ENCODE results near the gene CORIN. TPM values are rescaled to one million over a fixed set of nuclear protein-coding genes. Genes with fewer than 3 reads are reported as not detected.
A peak's percentile ranks its signal among the peaks of the same experiment; 100 is the strongest.

Gene CORIN
- total and polyA plus RNA-seq, 10 of the 15 experiments (the other 5 are each of a cell fraction or from before 2014, with no cell fraction given): 0.02 to 0.45 (median 0.09) TPM; not detected in 3

DNA sequence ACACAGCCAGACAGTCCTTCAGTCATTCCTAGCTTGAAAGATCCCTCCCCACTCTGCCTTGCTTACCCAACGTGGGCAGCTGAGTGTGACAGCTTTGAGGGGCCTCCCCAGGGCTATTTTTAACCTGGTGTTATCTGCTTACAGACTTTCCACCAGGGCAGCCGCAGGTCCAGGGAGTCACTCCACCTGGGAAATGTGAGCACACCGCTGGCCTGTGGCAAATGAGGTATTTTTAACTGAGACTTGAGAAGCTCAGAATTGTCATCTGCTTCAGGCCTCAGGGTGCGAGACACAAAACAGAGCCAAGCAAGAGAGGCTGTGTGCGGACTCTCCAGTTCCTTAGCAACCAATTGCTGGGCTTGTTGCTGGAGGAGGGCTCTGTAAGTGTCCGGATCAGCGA, 13.0 kb downstream of the CORIN start (continued):
- TF ChIP-seq, protein P1, sequence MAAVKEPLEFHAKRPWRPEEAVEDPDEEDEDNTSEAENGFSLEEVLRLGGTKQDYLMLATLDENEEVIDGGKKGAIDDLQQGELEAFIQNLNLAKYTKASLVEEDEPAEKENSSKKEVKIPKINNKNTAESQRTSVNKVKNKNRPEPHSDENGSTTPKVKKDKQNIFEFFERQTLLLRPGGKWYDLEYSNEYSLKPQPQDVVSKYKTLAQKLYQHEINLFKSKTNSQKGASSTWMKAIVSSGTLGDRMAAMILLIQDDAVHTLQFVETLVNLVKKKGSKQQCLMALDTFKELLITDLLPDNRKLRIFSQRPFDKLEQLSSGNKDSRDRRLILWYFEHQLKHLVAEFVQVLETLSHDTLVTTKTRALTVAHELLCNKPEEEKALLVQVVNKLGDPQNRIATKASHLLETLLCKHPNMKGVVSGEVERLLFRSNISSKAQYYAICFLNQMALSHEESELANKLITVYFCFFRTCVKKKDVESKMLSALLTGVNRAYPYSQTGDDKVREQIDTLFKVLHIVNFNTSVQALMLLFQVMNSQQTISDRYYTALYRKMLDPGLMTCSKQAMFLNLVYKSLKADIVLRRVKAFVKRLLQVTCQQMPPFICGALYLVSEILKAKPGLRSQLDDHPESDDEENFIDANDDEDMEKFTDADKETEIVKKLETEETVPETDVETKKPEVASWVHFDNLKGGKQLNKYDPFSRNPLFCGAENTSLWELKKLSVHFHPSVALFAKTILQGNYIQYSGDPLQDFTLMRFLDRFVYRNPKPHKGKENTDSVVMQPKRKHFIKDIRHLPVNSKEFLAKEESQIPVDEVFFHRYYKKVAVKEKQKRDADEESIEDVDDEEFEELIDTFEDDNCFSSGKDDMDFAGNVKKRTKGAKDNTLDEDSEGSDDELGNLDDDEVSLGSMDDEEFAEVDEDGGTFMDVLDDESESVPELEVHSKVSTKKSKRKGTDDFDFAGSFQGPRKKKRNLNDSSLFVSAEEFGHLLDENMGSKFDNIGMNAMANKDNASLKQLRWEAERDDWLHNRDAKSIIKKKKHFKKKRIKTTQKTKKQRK (IDR thresholded peaks at IDR 0.05; ENCODE audit: low read depth, low read length): no peak
- no peak for TF ChIP-seq MTA3 (IDR thresholded peaks at IDR 0.05; ENCODE audit: borderline replicate concordance, low read length)
- no peak for TF ChIP-seq CHD2 (IDR thresholded peaks at IDR 0.05; ENCODE audit: borderline replicate concordance, low read depth, low read length)
- TF ChIP-seq TCF7 (IDR thresholded peaks at IDR 0.05; ENCODE audit: borderline replicate concordance): no peak
- TF ChIP-seq, protein P2, sequence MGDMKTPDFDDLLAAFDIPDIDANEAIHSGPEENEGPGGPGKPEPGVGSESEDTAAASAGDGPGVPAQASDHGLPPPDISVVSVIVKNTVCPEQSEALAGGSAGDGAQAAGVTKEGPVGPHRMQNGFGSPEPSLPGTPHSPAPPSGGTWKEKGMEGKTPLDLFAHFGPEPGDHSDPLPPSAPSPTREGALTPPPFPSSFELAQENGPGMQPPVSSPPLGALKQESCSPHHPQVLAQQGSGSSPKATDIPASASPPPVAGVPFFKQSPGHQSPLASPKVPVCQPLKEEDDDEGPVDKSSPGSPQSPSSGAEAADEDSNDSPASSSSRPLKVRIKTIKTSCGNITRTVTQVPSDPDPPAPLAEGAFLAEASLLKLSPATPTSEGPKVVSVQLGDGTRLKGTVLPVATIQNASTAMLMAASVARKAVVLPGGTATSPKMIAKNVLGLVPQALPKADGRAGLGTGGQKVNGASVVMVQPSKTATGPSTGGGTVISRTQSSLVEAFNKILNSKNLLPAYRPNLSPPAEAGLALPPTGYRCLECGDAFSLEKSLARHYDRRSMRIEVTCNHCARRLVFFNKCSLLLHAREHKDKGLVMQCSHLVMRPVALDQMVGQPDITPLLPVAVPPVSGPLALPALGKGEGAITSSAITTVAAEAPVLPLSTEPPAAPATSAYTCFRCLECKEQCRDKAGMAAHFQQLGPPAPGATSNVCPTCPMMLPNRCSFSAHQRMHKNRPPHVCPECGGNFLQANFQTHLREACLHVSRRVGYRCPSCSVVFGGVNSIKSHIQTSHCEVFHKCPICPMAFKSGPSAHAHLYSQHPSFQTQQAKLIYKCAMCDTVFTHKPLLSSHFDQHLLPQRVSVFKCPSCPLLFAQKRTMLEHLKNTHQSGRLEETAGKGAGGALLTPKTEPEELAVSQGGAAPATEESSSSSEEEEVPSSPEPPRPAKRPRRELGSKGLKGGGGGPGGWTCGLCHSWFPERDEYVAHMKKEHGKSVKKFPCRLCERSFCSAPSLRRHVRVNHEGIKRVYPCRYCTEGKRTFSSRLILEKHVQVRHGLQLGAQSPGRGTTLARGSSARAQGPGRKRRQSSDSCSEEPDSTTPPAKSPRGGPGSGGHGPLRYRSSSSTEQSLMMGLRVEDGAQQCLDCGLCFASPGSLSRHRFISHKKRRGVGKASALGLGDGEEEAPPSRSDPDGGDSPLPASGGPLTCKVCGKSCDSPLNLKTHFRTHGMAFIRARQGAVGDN (IDR thresholded peaks at IDR 0.05): no peak
- no peak for TF ChIP-seq RFX5 (IDR thresholded peaks at IDR 0.05; ENCODE audit: low read depth, low read length)
- TF ChIP-seq, protein P3, sequence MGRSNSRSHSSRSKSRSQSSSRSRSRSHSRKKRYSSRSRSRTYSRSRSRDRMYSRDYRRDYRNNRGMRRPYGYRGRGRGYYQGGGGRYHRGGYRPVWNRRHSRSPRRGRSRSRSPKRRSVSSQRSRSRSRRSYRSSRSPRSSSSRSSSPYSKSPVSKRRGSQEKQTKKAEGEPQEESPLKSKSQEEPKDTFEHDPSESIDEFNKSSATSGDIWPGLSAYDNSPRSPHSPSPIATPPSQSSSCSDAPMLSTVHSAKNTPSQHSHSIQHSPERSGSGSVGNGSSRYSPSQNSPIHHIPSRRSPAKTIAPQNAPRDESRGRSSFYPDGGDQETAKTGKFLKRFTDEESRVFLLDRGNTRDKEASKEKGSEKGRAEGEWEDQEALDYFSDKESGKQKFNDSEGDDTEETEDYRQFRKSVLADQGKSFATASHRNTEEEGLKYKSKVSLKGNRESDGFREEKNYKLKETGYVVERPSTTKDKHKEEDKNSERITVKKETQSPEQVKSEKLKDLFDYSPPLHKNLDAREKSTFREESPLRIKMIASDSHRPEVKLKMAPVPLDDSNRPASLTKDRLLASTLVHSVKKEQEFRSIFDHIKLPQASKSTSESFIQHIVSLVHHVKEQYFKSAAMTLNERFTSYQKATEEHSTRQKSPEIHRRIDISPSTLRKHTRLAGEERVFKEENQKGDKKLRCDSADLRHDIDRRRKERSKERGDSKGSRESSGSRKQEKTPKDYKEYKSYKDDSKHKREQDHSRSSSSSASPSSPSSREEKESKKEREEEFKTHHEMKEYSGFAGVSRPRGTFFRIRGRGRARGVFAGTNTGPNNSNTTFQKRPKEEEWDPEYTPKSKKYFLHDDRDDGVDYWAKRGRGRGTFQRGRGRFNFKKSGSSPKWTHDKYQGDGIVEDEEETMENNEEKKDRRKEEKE (IDR thresholded peaks at IDR 0.05): no peak
- TF ChIP-seq, protein P4, sequence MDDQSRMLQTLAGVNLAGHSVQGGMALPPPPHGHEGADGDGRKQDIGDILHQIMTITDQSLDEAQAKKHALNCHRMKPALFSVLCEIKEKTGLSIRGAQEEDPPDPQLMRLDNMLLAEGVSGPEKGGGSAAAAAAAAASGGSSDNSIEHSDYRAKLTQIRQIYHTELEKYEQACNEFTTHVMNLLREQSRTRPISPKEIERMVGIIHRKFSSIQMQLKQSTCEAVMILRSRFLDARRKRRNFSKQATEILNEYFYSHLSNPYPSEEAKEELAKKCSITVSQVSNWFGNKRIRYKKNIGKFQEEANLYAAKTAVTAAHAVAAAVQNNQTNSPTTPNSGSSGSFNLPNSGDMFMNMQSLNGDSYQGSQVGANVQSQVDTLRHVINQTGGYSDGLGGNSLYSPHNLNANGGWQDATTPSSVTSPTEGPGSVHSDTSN (IDR thresholded peaks at IDR 0.05; ENCODE audit: insufficient replicate concordance, low read depth, low read length): no peak
- TF ChIP-seq IKZF1 (conservative IDR thresholded peaks at IDR 0.05): 0 out of 2 replicates have a peak, but pooled peaks have one; percentile 62
- TF ChIP-seq, protein P5, sequence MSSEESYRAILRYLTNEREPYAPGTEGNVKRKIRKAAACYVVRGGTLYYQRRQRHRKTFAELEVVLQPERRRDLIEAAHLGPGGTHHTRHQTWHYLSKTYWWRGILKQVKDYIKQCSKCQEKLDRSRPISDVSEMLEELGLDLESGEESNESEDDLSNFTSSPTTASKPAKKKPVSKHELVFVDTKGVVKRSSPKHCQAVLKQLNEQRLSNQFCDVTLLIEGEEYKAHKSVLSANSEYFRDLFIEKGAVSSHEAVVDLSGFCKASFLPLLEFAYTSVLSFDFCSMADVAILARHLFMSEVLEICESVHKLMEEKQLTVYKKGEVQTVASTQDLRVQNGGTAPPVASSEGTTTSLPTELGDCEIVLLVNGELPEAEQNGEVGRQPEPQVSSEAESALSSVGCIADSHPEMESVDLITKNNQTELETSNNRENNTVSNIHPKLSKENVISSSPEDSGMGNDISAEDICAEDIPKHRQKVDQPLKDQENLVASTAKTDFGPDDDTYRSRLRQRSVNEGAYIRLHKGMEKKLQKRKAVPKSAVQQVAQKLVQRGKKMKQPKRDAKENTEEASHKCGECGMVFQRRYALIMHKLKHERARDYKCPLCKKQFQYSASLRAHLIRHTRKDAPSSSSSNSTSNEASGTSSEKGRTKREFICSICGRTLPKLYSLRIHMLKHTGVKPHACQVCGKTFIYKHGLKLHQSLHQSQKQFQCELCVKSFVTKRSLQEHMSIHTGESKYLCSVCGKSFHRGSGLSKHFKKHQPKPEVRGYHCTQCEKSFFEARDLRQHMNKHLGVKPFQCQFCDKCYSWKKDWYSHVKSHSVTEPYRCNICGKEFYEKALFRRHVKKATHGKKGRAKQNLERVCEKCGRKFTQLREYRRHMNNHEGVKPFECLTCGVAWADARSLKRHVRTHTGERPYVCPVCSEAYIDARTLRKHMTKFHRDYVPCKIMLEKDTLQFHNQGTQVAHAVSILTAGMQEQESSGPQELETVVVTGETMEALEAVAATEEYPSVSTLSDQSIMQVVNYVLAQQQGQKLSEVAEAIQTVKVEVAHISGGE (CRISPR knock-in tag; IDR thresholded peaks at IDR 0.05): no peak
- TF ChIP-seq ZSCAN29 (IDR thresholded peaks at IDR 0.05): no peak
- TF ChIP-seq WRNIP1 (IDR thresholded peaks at IDR 0.05; ENCODE audit: borderline replicate concordance, low read depth, low read length): no peak
- 0 out of 4 replicates have a peak, but pooled peaks of 1 of the 2 experiments have one; percentile 10 for TF ChIP-seq BHLHE40 (IDR thresholded peaks at IDR 0.05; ENCODE audit: borderline replicate concordance in 1 of 2, low read depth in 2 of 2, low read length in 1 of 2)
- TF ChIP-seq NR2C1 (IDR thresholded peaks at IDR 0.05): no peak
- no peak for TF ChIP-seq POLR2AphosphoS2 (IDR thresholded peaks at IDR 0.05; ENCODE audit: low read depth, low read length)

Measured in GM12878 (cell line).